DND-41 (cell line): ENCODE results near the gene FHIT.

ENCODE experiments used
- ATAC-seq: fragments of 200-7000 bp; cut with Tn5 transposase; 3 replicates; pipeline ENCODE4 v1.9.1; 2021; ENCODE audit warnings: low read depth; ENCODE audit not compliant: insufficient read depth
- DNase-seq: peaks from one replicate; pipeline ENCODE4 v3.0.0-alpha.2; 2020
- H2AFZ ChIP-seq: 2 replicates; pipeline ENCODE4 v1.6.0; 2012; ENCODE audit warnings: low read depth, low read length
- H3K27ac ChIP-seq: 2 replicates; pipeline ENCODE4 v1.5.1; 2012; ENCODE audit warnings: low read length, inconsistent platforms
- H3K27me3 ChIP-seq: fragments of 200-600 bp; sonication (generic); 2 replicates; pipeline ENCODE4 v1.6.0; 2012; ENCODE audit warnings: low read length, mild to moderate bottlenecking, inconsistent platforms; ENCODE audit not compliant: insufficient read depth, poor library complexity
- H3K36me3 ChIP-seq: 2 replicates; pipeline ENCODE4 v1.5.1; 2012; ENCODE audit warnings: low read length, inconsistent platforms; ENCODE audit not compliant: insufficient read depth
- H3K4me1 ChIP-seq: 2 replicates; pipeline ENCODE4 v1.5.1; 2012; ENCODE audit warnings: mild to moderate bottlenecking, low read length; ENCODE audit not compliant: insufficient read depth
- H3K4me2 ChIP-seq: 2 replicates; pipeline ENCODE4 v1.6.0; 2012; ENCODE audit warnings: mild to moderate bottlenecking, moderate library complexity, low read length, inconsistent platforms; ENCODE audit not compliant: insufficient read depth
- H3K4me3 ChIP-seq, 2 experiments: fragments of 200-600 bp in 1 of 2; shearing (Covaris generic) in 1 of 2; 2 replicates each; pipeline ENCODE4 v1.5.1; 2012 to 2016; ENCODE audit warnings: inconsistent platforms in 2 of 2, low read length in 2 of 2, mild to moderate bottlenecking in 2 of 2, low read depth in 1 of 2, moderate library complexity in 1 of 2
- H3K79me2 ChIP-seq: 2 replicates; pipeline ENCODE4 v1.6.0; 2012; ENCODE audit warnings: low read length, inconsistent platforms; ENCODE audit not compliant: insufficient read depth
- H3K9ac ChIP-seq: 2 replicates; pipeline ENCODE4 v1.6.0; 2012; ENCODE audit warnings: low read depth, mild to moderate bottlenecking, inconsistent platforms, low read length, moderate library complexity
- H3K9me3 ChIP-seq: 2 replicates; pipeline ENCODE4 v1.5.1; 2012; ENCODE audit warnings: low read length, moderate library complexity, mild to moderate bottlenecking, inconsistent platforms; ENCODE audit not compliant: insufficient read depth, severe bottlenecking
- H4K20me1 ChIP-seq: 2 replicates; pipeline ENCODE4 v1.6.0; 2012; ENCODE audit warnings: low read length; ENCODE audit not compliant: insufficient read depth
- EZH2 ChIP-seq: IDR thresholded peaks from 3 replicates; pipeline ENCODE4 v1.6.1; 2012; ENCODE audit warnings: borderline replicate concordance, low read depth, mild to moderate bottlenecking, moderate library complexity, low read length, inconsistent platforms; ENCODE audit not compliant: severe bottlenecking
- TF ChIP-seq, protein P1 (sequence below): IDR thresholded peaks from 2 replicates; pipeline ENCODE4 v1.5.1; 2012; ENCODE audit warnings: borderline replicate concordance, low read length, moderate library complexity, mild to moderate bottlenecking; ENCODE audit not compliant: poor library complexity, severe bottlenecking; ENCODE audit errors: extremely low read depth

The FHIT gene

DNA sequence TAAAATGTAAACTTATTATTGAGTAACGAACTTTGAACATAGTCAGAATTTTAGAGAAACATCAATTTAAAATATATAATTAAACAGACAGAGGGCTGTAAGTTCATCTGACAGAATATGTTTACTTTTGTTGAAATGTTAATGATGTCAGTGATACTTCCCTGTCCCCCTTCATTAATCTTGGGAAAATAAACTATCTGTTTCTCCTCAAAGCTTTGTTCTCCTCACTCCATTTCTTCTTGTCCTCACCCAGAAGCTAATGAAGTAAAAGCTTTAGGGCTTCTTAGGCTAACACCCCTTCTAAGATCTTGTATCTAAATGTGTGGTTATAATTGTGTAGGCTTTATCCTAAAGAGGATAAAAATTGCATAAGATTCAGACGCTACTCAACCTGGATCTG is 1031.8 kb downstream of the FHIT start:
- no peak overlapping the region for H3K4me2 ChIP-seq
- TF ChIP-seq, protein P1, sequence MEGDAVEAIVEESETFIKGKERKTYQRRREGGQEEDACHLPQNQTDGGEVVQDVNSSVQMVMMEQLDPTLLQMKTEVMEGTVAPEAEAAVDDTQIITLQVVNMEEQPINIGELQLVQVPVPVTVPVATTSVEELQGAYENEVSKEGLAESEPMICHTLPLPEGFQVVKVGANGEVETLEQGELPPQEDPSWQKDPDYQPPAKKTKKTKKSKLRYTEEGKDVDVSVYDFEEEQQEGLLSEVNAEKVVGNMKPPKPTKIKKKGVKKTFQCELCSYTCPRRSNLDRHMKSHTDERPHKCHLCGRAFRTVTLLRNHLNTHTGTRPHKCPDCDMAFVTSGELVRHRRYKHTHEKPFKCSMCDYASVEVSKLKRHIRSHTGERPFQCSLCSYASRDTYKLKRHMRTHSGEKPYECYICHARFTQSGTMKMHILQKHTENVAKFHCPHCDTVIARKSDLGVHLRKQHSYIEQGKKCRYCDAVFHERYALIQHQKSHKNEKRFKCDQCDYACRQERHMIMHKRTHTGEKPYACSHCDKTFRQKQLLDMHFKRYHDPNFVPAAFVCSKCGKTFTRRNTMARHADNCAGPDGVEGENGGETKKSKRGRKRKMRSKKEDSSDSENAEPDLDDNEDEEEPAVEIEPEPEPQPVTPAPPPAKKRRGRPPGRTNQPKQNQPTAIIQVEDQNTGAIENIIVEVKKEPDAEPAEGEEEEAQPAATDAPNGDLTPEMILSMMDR, result no peak
- TF ChIP-seq EZH2, result no peak
- no peak for ATAC-seq
- no peak overlapping the region for H3K27ac ChIP-seq
- no peaks in the 10 kb centered on the region for H3K27me3 ChIP-seq
- no peak overlapping the region for H3K9ac ChIP-seq
- H3K9me3 ChIP-seq, result no peaks in the 10 kb centered on the region
- no peak overlapping the region for H2AFZ ChIP-seq
- H3K79me2 ChIP-seq, result no peaks in the 10 kb centered on the region
- no peak for DNase-seq
- no peaks in the 10 kb centered on the region for H3K4me1 ChIP-seq
- H3K4me3 ChIP-seq, result no peak overlapping the region
- H4K20me1 ChIP-seq, result no peaks in the 10 kb centered on the region
- no peaks in the 10 kb centered on the region for H3K36me3 ChIP-seq

DNA sequence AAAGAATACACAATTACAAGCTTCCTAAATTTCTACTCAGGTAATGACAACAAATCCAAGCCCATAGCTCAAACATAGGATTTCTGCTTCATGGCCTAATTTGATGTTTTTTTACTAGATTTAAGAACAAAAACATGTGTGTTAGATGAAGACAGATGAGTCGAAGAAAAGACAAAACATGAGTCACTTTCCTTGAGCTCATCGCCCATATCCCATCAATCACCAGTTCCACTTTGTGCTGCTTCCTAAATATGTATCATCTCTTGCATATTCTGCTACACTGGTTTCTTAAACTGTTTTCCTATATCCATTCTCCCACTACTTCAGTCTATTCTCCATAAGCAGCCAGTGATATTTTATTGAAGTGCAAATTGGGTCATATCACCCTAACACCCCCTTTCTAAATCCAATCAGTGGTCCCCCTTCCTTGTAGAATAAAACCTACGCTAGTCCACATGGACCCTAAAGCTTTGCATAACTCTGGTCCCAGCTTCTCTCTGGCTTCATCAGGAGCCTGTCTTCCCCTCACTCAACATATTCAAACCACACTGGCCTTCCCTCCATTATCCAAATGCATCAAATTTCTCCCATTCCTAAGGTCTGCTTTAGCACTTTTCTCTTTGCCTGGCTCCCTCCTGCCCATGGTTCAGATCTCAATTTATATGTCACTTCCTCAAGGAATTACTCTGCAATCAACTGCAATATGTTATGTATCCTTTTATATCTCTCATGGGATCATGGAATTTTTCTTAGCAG is 1033.9 kb downstream of the FHIT start:
- Histone ChIP-seq H3K79me2 (no peaks in the 10 kb centered on the region), H3K4me1 (no peaks in the 10 kb centered on the region), H4K20me1 (no peaks in the 10 kb centered on the region), H3K4me2 (no peak overlapping the region), H3K36me3 (no peaks in the 10 kb centered on the region), H3K9me3 (no peaks in the 10 kb centered on the region), H3K27me3 (no peaks in the 10 kb centered on the region), H3K4me3 (no peak overlapping the region), H3K9ac (no peak overlapping the region), H3K27ac (no peak overlapping the region), H2AFZ (no peak overlapping the region)
- DNase-seq (no peak), ATAC-seq (no peak)
- TF ChIP-seq, protein P1, result no peak
- TF ChIP-seq EZH2, result no peak

DNA sequence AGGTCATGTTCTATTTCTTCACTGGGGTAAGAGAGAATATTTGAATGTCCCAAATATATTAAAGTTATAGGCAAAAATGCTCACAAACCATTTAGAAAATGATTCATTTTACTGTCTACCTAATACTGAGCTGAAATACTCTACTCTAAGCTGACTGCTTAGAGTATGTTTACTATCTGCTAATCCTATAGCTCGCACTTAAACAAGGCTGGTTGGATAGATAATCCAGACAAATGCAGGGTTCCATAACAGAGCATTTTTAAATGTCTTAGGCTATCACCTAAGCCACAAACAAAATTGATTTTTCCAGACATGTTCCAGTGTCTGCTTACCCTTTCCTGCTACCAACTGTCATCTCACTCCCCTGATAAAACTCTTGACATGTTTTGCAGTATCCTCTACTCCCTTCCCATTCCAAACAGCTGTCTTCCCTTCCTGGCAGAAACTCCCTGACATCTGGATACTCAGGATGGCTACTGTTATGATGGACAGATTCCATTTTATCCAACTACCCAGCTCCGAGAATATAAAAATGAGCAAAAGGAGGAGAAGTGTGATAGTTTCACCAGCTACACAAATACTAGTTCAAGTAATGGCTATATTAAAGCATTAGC is 1034.7 kb downstream of the FHIT start:
- H2AFZ ChIP-seq, result no peak overlapping the region
- no peaks in the 10 kb centered on the region for H3K9me3 ChIP-seq
- ATAC-seq, result no peak
- DNase-seq, result no peak
- TF ChIP-seq, protein P1, result no peak
- TF ChIP-seq EZH2, result no peak
- no peak overlapping the region for H3K27ac ChIP-seq
- H3K27me3 ChIP-seq, result no peaks in the 10 kb centered on the region
- H3K9ac ChIP-seq, result no peak overlapping the region
- H4K20me1 ChIP-seq, result no peaks in the 10 kb centered on the region
- H3K4me1 ChIP-seq, result no peaks in the 10 kb centered on the region
- H3K4me2 ChIP-seq, result no peak overlapping the region
- no peak overlapping the region for H3K4me3 ChIP-seq
- H3K79me2 ChIP-seq, result no peaks in the 10 kb centered on the region
- no peaks in the 10 kb centered on the region for H3K36me3 ChIP-seq
